AG04449 (cell line): ENCODE results near the gene FAM124B.

ENCODE experiments used
- CTCF ChIA-PET: fragments of 350-600 bp; formaldehyde crosslinking; extraction: SDS; loops from one replicate; lab custom pipeline; 2021; ENCODE audit warnings: antibody characterized with exemption; lab: Yijun Ruan, JAX
- POLR2A ChIA-PET: fragments of 400-600, 350-600 bp; formaldehyde crosslinking; extraction: SDS; loops from one replicate; lab custom pipeline; 2020; ENCODE audit warnings: antibody characterized with exemption, inconsistent platforms; lab: Yijun Ruan, JAX
- DNase-seq: peaks from one replicate; pipeline ENCODE4 v3.0.0-alpha.2; 2010; ENCODE audit warnings: low read depth, low spot score
- H3K4me3 ChIP-seq: 2 replicates; pipeline ENCODE4 v1.5.1; 2011; ENCODE audit warnings: low read depth, mild to moderate bottlenecking, control low read depth, low read length
- CTCF ChIP-seq: IDR thresholded peaks from one replicate; pipeline ENCODE4 v1.5.1; 2011; ENCODE audit warnings: mild to moderate bottlenecking, moderate library complexity, low read length, control low read depth, inconsistent platforms; ENCODE audit not compliant: insufficient read depth; ENCODE audit errors: missing control alignments

FAM124B gene

GRCh38 chr2:224331698-224332097, 70.2 kb downstream of the FAM124B start:
- CTCF ChIA-PET = interaction anchor here (0.9 kb wide), 1 partner anchor 361 kb away, joined by 3 read pairs; no protein-coding TSS in a partner anchor

GRCh38 chr2:224328798-224329197, 73.1 kb downstream of the FAM124B start:
- no peak overlapping the region for H3K4me3 ChIP-seq
- CTCF ChIA-PET = interaction anchor here (0.6 kb wide), 1 partner anchor 44 kb away, joined by 3 read pairs; no protein-coding TSS in a partner anchor
- DNase-seq = no peak
- POLR2A ChIA-PET = no interaction called here
- no peak for TF ChIP-seq CTCF

More at GRCh38 chr2:224331698-224332097, 70.2 kb downstream of the FAM124B start:
- no peak for TF ChIP-seq CTCF
- no peak overlapping the region for H3K4me3 ChIP-seq
- POLR2A ChIA-PET = no interaction called here
- no peak for DNase-seq
